Measurements from ENCODE around the gene DMRTA2. TPM values are rescaled to one million over a fixed set of nuclear protein-coding genes. Genes with fewer than 3 reads are reported as not detected.

The DMRTA2 gene
- total RNA-seq, 1 experiment from 2014 or later = not detected

DNA sequence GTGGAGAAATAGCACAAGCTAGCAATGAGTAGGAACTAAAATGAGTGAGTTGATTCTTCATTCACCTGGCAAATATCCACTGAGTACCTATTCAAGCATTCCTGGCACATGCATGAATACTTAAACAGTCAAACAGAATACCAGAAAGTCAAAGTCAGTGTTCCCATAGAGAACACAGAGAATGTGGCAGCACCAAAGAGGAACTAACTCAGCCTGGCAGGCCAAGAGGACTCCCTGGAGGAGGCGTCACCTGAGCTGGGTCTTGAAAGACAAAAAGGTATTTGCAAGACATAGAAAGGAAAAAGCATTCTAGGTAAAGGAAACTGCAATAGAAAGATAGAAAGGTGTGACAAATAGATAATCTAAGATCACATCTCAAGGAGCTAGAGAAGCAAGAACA, 49.7 kb downstream of the DMRTA2 start:
- no peak overlapping the region for H3K27ac ChIP-seq (ENCODE audit: low read length)
- no peaks in the 10 kb centered on the region; the same call in 1 of the 2 replicates for H3K27me3 ChIP-seq (ENCODE audit: control insufficient read depth, insufficient read depth, low read length)
- CTCF ChIA-PET = interaction anchor here (1.2 kb wide), 1 partner anchor 331 kb away, joined by 3 read pairs; no protein-coding TSS in a partner anchor
- POLR2A ChIA-PET = no interaction called here
- H3K4me3 ChIP-seq (ENCODE audit: low read depth in 2 of 2, low read length in 2 of 2) = no peak overlapping the region
- DNase-seq (ENCODE audit: low read depth, low spot score) (no peak), ATAC-seq (no peak)
- intact Hi-C loops (cut with micrococcal nuclease; ENCODE audit: unreplicated experiment) = loop anchor here (5.0 kb wide), 1 partner anchor 814 kb away; no protein-coding TSS in a partner anchor
- no TSS peak for BruUV-seq (replicated peaks)
- H3K9me3 ChIP-seq (ENCODE audit: control insufficient read depth, insufficient read depth, low read depth, low read length) = no peaks in the 10 kb centered on the region
- H3K4me1 ChIP-seq (ENCODE audit: control insufficient read depth, insufficient read depth, low read length) = no peaks in the 10 kb centered on the region
- no peak for TF ChIP-seq POLR2AphosphoS5 (IDR thresholded peaks at IDR 0.05; ENCODE audit: low read depth, low read length)
- TF ChIP-seq, protein P1, sequence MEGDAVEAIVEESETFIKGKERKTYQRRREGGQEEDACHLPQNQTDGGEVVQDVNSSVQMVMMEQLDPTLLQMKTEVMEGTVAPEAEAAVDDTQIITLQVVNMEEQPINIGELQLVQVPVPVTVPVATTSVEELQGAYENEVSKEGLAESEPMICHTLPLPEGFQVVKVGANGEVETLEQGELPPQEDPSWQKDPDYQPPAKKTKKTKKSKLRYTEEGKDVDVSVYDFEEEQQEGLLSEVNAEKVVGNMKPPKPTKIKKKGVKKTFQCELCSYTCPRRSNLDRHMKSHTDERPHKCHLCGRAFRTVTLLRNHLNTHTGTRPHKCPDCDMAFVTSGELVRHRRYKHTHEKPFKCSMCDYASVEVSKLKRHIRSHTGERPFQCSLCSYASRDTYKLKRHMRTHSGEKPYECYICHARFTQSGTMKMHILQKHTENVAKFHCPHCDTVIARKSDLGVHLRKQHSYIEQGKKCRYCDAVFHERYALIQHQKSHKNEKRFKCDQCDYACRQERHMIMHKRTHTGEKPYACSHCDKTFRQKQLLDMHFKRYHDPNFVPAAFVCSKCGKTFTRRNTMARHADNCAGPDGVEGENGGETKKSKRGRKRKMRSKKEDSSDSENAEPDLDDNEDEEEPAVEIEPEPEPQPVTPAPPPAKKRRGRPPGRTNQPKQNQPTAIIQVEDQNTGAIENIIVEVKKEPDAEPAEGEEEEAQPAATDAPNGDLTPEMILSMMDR (IDR thresholded peaks at IDR 0.05) = no peak
- in situ Hi-C loops (cut with HindIII; ENCODE audit: low pct_unique_long_range_greater_than_20kb, low sequenced_read_pairs) = no loop called here
- H3K36me3 ChIP-seq (ENCODE audit: control insufficient read depth, insufficient read depth, low read length) = no peaks in the 10 kb centered on the region

DNA sequence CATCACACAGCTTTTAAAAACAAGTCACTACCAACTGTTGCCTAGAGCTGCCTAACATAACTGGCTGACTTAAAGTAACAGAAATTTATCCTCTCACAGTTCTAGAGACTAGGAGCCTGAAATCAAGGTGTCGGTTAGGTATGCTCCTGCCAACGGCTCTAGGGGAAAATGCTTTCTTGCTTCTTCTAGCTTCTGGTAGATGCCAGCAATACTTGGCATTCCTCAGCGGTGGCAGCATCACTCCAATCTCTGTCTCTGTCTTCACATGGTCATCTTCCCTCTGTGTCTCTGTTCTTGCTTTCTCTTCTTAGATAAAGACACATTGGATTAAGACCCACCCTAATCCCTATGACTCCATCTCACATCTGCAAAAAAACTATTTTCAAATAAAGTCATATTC, 51.5 kb downstream of the DMRTA2 start:
- Histone ChIP-seq H3K27ac (ENCODE audit: low read length) (no peak overlapping the region), H3K9me3 (ENCODE audit: control insufficient read depth, insufficient read depth, low read depth, low read length) (no peaks in the 10 kb centered on the region), H3K36me3 (ENCODE audit: control insufficient read depth, insufficient read depth, low read length) (no peaks in the 10 kb centered on the region), H3K4me1 (ENCODE audit: control insufficient read depth, insufficient read depth, low read length) (peaks cover 3% of the 10 kb centered on the region; the same call in 1 of the 2 replicates), H3K27me3 (ENCODE audit: control insufficient read depth, insufficient read depth, low read length) (peaks cover 11% of the 10 kb centered on the region), H3K4me3 (ENCODE audit: low read depth in 2 of 2, low read length in 2 of 2) (no peak overlapping the region)
- intact Hi-C loops (cut with micrococcal nuclease; ENCODE audit: unreplicated experiment) (loop anchor here (5.0 kb wide), 1 partner anchor 816 kb away; no protein-coding TSS in a partner anchor), in situ Hi-C loops (cut with HindIII; ENCODE audit: low pct_unique_long_range_greater_than_20kb, low sequenced_read_pairs) (no loop called here)
- ATAC-seq = no peak
- POLR2A ChIA-PET = no interaction called here
- no peak for DNase-seq (ENCODE audit: low read depth, low spot score)
- no TSS peak for BruUV-seq (replicated peaks)
- CTCF ChIA-PET = interaction anchor here (0.6 kb wide), 1 partner anchor 1490 kb away, joined by 5 read pairs; no protein-coding TSS in a partner anchor
- TF ChIP-seq, protein P1 (IDR thresholded peaks at IDR 0.05) = no peak
- TF ChIP-seq TCF7L2 (IDR thresholded peaks at IDR 0.05; ENCODE audit: low read depth, low read length) (no peak), POLR2AphosphoS5 (IDR thresholded peaks at IDR 0.05; ENCODE audit: low read depth, low read length) (no peak), REST (IDR thresholded peaks at IDR 0.05; ENCODE audit: insufficient read depth in 1 of 2, low read depth in 2 of 2, low read length in 1 of 2) (no peak)
